Esophagus muscularis mucosa (tissue), 4 donors: ENCODE data around the gene KRTAP10-4.

Experiments used
- EP300 ChIP-seq: sonication (generic); formaldehyde crosslinking; IDR thresholded peaks from one replicate; pipeline ENCODE4 v1.6.1; 2017; ENCODE audit warnings: antibody characterized with exemption
- POLR2A ChIP-seq: fragments of 450-650 bp; IDR thresholded peaks from one replicate; pipeline ENCODE4 v1.6.1; 2017; ENCODE audit warnings: antibody characterized with exemption, moderate library complexity, mild to moderate bottlenecking, low read depth
- POLR2AphosphoS5 ChIP-seq, 2 donors: sonication (generic); formaldehyde crosslinking; IDR thresholded peaks; one replicate each; pipeline ENCODE4 v1.6.1; 2017; ENCODE audit warnings: antibody characterized with exemption in 2 of 2
- TF ChIP-seq, protein P1 (sequence below), 3 experiments: fragments of 200-600 bp in 2 of 3; fragments of 450-650 bp in 1 of 3; sonication (generic) in 2 of 3; IDR thresholded peaks; one replicate each; pipeline ENCODE4 v1.5.1; 2017 to 2019; ENCODE audit warnings: antibody characterized with exemption in 3 of 3, mild to moderate bottlenecking in 2 of 3, moderate library complexity in 1 of 3

DNA sequence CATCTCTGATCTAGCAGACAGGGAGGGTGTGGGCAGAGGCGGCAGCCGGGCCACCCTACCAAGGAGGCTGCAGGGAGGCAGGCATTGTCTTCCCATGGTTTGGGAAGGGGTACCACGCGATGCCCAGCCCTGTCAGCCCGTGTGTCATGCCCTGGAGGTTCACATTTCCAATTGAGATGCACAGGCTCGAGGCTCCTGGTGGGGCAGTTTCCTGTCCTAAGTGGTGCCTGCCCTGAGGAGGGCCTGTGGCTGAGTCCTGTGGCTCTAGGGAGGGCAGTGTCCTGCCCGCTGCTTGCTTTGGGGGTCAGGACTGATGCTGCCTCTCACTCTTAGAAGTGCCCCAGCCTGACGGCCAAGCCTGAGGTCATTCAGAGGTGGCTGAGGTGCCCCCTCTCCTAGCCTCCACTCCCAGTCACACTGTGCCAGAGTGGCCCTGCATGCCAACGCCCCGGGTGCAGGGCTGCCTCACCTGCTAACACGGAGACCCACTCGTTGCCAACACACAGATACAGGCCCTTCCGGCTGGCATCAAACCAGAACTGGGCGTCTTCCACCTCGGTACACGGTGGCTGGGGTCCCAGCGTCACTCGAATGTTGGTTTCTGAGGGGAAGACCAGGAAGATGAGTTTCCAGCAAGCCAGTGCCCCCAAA, 45.4 kb upstream of the KRTAP10-4 start:
- TF ChIP-seq POLR2A (no peak), POLR2AphosphoS5 (IDR thresholded peaks at IDR 0.05) (no peak), EP300 (no peak)
- TF ChIP-seq, protein P1, sequence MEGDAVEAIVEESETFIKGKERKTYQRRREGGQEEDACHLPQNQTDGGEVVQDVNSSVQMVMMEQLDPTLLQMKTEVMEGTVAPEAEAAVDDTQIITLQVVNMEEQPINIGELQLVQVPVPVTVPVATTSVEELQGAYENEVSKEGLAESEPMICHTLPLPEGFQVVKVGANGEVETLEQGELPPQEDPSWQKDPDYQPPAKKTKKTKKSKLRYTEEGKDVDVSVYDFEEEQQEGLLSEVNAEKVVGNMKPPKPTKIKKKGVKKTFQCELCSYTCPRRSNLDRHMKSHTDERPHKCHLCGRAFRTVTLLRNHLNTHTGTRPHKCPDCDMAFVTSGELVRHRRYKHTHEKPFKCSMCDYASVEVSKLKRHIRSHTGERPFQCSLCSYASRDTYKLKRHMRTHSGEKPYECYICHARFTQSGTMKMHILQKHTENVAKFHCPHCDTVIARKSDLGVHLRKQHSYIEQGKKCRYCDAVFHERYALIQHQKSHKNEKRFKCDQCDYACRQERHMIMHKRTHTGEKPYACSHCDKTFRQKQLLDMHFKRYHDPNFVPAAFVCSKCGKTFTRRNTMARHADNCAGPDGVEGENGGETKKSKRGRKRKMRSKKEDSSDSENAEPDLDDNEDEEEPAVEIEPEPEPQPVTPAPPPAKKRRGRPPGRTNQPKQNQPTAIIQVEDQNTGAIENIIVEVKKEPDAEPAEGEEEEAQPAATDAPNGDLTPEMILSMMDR (IDR thresholded peaks at IDR 0.05) = no peak
